Measurements from ENCODE around the gene EFCAB14.
"Not testable (repeated sequence)": the region's sequence is repeated elsewhere in the genome, so short reads cannot be mapped to it uniquely, and the experiment has no call there.

EFCAB14 gene

GRCh38 chr1:46682064-46682463 is 36.9 kb downstream of the EFCAB14 start:
- no peak for DNase-seq

- no peak for DNase-seq
Measured at GRCh38 chr1:46681333-46682034, 37.4 kb downstream of the EFCAB14 start.

GRCh38 chr1:46679789-46680573 is 38.9 kb downstream of the EFCAB14 start:
- no peak for DNase-seq

- DNase-seq: no peak
Measured at GRCh38 chr1:46677339-46677738, 41.6 kb downstream of the EFCAB14 start.

GRCh38 chr1:46676531-46676930 is 42.4 kb downstream of the EFCAB14 start:
- DNase-seq: no peak

GRCh38 chr1:46675549-46676314 is 43.2 kb downstream of the EFCAB14 start:
- DNase-seq: no peak

- DNase-seq: no peak
Measured at GRCh38 chr1:46673749-46674182, 45.1 kb downstream of the EFCAB14 start.

GRCh38 chr1:46672696-46673095 is 46.2 kb downstream of the EFCAB14 start:
- DNase-seq: no peak

- no peak for DNase-seq
Measured at GRCh38 chr1:46671554-46671953, 47.4 kb downstream of the EFCAB14 start, which contains the start of gene TEX38. Gene TEX38, plus strand, starts transcription at chr1:46671854. Its CDS starts 81 bp downstream, at chr1:46671935.

- no peak for DNase-seq
Measured at GRCh38 chr1:46670134-46670533, 48.8 kb downstream of the EFCAB14 start.

- DNase-seq: peak; percentile 81
Measured at GRCh38 chr1:46667782-46668760, 50.8 kb downstream of the EFCAB14 start, which contains the start of gene ATPAF1. Gene ATPAF1, minus strand, starts transcription at chr1:46668364. Its CDS starts 42 bp downstream, at chr1:46668322.

- no peak for DNase-seq
Measured at GRCh38 chr1:46665983-46666382, 52.9 kb downstream of the EFCAB14 start.

- DNase-seq: not testable (repeated sequence)
Measured at GRCh38 chr1:46662919-46663318, 56.0 kb downstream of the EFCAB14 start.

- not testable (repeated sequence) for DNase-seq
Measured at GRCh38 chr1:46660116-46660515, 58.8 kb downstream of the EFCAB14 start.

GRCh38 chr1:46659307-46659870 is 59.5 kb downstream of the EFCAB14 start:
- no peak for DNase-seq

GRCh38 chr1:46657775-46658174 is 61.1 kb downstream of the EFCAB14 start:
- no peak for DNase-seq

- DNase-seq: no peak
Measured at GRCh38 chr1:46656643-46657042, 62.3 kb downstream of the EFCAB14 start.

GRCh38 chr1:46655848-46656247 is 63.1 kb downstream of the EFCAB14 start:
- DNase-seq: no peak

GRCh38 chr1:46654698-46655097 is 64.2 kb downstream of the EFCAB14 start:
- DNase-seq: not testable (repeated sequence)

- DNase-seq: no peak
Measured at GRCh38 chr1:46654012-46654411, 64.9 kb downstream of the EFCAB14 start.

- DNase-seq: no peak
Measured at GRCh38 chr1:46653405-46653958, 65.4 kb downstream of the EFCAB14 start.

All from RPMI8226 (cell line).